Activated T-helper 17 cell treated with anti-CD3 and anti-CD28 coated beads, Interleukin-2, amount 50 U/mL, for 72 hours (primary cell): ENCODE measurements around the gene TCP10L. TPM values are rescaled to one million over a fixed set of nuclear protein-coding genes. Genes with fewer than 3 reads are reported as not detected.
A peak's percentile ranks its signal among the peaks of the same experiment; 100 is the strongest.
"Not testable (repeated sequence)": the region's sequence is repeated elsewhere in the genome, so short reads cannot be mapped to it uniquely, and the experiment has no call there.

Experiments
- ATAC-seq: fragments of 150-1000 bp; cut with Tn5 transposase; replicated peaks from 2 replicates; pipeline ENCODE4 v1.10.0; 2021; ENCODE audit warnings: mild to moderate bottlenecking, moderate library complexity
- H3K27ac Mint-ChIP-seq: one replicate; pipeline ENCODE4 v1.8.0; 2022; ENCODE audit warnings: mixed read lengths
- H3K27me3 Mint-ChIP-seq: one replicate; pipeline ENCODE4 v1.8.0; 2022; ENCODE audit warnings: mixed read lengths
- H3K36me3 Mint-ChIP-seq: one replicate; pipeline ENCODE4 v1.8.0; 2022; ENCODE audit warnings: low read depth, mild to moderate bottlenecking, mixed read lengths
- H3K4me1 Mint-ChIP-seq: one replicate; pipeline ENCODE4 v1.8.0; 2022; ENCODE audit warnings: mixed read lengths
- H3K4me3 Mint-ChIP-seq: one replicate; pipeline ENCODE4 v1.8.0; 2022; ENCODE audit warnings: mild to moderate bottlenecking, mixed read lengths
- H3K9me3 Mint-ChIP-seq: one replicate; pipeline ENCODE4 v1.8.0; 2022; ENCODE audit warnings: mixed read lengths
- total RNA-seq, 2 donors: library from RNA; stranded (reverse); gene quantifications; one replicate each; pipeline ENCODE4 v1.2.3, GENCODE V29; 2022

TCP10L gene
- total RNA-seq, 2 donors from 2014 or later, result 0.73 to 1.3 TPM

DNA sequence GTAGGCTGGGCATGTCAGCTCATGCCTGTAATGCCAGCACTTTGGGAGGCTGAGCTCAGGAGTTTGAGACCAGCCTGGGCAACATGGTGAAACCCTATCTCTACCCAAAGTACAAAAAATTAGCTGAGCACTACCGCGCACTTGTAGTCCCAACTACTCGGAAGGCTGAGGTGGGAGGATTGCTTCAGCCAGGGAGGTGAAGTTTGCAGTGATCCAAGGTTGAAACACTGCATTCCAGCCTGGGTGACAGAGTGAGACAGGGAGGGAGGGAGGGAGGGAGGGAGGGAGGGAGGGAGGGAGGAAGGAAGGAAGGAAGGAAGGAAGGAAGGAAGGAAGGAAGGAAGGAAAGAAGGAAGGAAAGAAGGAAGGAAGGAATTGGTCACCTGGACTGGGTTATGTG lies 53.8 kb downstream of the TCP10L start:
- not testable (repeated sequence) for H3K36me3 Mint-ChIP-seq, H3K27ac Mint-ChIP-seq, H3K9me3 Mint-ChIP-seq, ATAC-seq, H3K27me3 Mint-ChIP-seq, H3K4me3 Mint-ChIP-seq
- H3K4me1 Mint-ChIP-seq, result peaks cover 11% of the 10 kb centered on the region

DNA sequence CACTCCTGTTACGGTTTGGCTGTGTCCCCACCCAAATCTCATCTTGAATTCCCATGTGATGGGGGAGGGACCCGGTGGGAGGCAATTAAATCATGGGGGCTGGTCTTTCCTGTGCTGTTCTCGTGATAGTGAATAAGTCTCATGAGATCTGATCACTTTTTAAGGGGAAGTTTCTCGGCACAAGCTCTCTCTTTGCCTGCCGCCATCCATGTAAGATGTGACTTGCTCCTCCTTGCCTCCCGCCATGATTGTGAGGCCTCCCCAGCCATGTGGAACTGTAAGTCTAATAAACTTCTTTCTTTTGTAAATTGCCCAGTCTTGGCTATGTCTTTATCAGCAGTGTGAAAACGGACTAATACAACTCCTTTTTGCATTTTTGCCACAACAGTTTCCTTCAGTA lies 54.5 kb downstream of the TCP10L start:
- H3K27me3 Mint-ChIP-seq, H3K4me3 Mint-ChIP-seq, H3K9me3 Mint-ChIP-seq, ATAC-seq, H3K27ac Mint-ChIP-seq, H3K36me3 Mint-ChIP-seq: not testable (repeated sequence)
- H3K4me1 Mint-ChIP-seq, result peaks cover 11% of the 10 kb centered on the region

DNA sequence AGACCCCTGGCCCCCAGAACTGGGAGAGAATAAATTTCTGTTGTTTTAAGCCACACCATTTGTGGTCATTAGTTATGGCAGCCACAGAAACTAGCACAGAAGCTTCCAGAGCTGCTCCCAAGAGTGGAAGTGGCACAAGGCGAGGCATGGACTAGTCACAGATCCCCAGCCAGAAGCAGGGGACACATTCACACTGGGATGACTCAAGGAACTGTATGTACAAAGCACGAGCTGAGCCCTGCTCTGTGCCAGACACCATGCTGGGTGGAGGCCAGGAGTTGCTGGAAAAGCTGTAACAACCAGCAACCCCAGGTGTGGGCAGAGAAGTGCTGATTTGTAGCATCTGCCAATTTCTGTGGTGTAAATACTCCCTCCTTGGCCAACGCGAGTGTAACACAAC lies 55.6 kb downstream of the TCP10L start:
- ATAC-seq, result no peak
- Mint-ChIP-seq H3K36me3 (no peaks in the 10 kb centered on the region), H3K4me1 (peaks cover 11% of the 10 kb centered on the region), H3K9me3 (no peaks in the 10 kb centered on the region), H3K4me3 (no peak overlapping the region), H3K27ac (peak overlapping the region; percentile 29), H3K27me3 (no peaks in the 10 kb centered on the region)

DNA sequence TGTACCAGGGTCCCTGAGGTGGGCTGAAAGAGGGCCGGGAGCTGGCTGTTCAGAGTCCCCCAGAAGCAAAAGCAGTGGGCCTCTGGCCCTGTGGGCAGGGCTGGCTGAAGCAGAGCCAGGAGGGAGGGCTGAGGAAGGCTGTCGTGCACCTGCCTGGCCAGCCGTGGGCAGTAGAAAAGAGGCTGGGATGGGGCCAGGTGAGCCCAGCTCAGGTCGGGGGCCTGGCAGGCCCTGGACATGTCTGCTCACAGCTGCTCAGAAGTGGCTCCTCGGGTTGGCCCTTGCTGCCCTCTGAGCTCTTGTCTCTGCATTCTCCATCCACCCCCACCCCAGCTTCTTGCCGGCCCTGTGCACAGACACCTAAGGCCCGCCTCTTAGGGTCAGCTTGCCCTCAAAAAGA lies 60.0 kb downstream of the TCP10L start:
- no peak for ATAC-seq
- H3K36me3 Mint-ChIP-seq, result no peaks in the 10 kb centered on the region
- H3K27ac Mint-ChIP-seq, result no peak overlapping the region
- no peaks in the 10 kb centered on the region for H3K27me3 Mint-ChIP-seq
- H3K9me3 Mint-ChIP-seq, result no peaks in the 10 kb centered on the region
- peaks cover 4% of the 10 kb centered on the region for H3K4me1 Mint-ChIP-seq
- no peak overlapping the region for H3K4me3 Mint-ChIP-seq

DNA sequence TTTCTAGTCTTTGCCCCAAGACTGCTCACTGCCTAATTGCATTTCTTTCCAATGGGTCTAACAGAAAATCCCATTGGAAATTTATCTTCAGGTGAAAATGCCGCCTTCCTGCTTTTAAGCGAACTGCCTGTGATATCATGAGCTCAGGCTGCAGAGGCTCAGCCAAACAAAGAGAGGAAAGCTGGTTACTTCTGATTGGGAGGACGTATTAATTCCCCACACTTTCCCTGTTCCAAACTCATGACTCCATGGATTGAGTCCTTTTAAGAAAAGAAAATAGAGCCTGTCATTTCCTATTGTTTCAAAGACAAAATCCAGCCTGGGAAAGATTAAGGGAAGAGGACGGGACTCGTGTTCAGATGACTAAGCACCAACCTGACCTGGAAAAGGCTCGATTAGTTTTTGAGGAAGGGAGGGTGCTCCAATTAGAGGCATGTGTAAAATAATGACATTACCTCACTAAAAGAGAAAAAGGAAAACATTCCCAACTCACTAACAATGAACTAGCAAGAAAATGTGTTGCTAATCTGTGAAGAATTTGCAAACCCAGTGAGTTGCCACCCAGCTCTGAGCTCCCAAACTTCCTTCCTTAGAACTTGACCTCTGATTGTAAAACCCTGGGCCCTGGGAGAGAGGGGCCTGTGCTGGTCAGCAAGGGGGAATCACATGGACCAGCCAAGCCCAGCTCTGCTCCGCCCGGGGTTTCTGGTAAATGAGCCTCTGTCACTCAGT lies 61.2 kb downstream of the TCP10L start:
- Mint-ChIP-seq H3K4me1 (peaks cover 4% of the 10 kb centered on the region), H3K27me3 (no peaks in the 10 kb centered on the region), H3K27ac (no peak overlapping the region), H3K9me3 (no peaks in the 10 kb centered on the region), H3K4me3 (no peak overlapping the region), H3K36me3 (no peaks in the 10 kb centered on the region)
- no peak for ATAC-seq

Other genes with a start within 250 kb of the TCP10L start
- gene URB1, start 192.5 kb downstream of the TCP10L start, total RNA-seq, result 10 to 100 TPM; 17.6 to 37.2 TPM
- 10 to 100 TPM in 1 of 2 donors, 1 to 10 TPM in 1; 10.0 to 13.1 TPM for gene EVA1C, start 172.8 kb downstream of the TCP10L start, total RNA-seq
- gene CFAP298, start 26.9 kb upstream of the TCP10L start, total RNA-seq, result 10 to 100 TPM; 19.9 to 40.2 TPM
- 10 to 100 TPM; 13.8 to 22.5 TPM for gene SYNJ1, start 142.5 kb upstream of the TCP10L start, total RNA-seq
- gene PAXBP1, start 186.2 kb upstream of the TCP10L start, total RNA-seq, result 100 to 1,000 TPM in 1 of 2 donors, 10 to 100 TPM in 1; 44.4 to 126 TPM